Neural progenitor cell (in vitro differentiated cells): Measurements from ENCODE around the gene MXRA8. TPM values are rescaled to one million over a fixed set of nuclear protein-coding genes. Genes with fewer than 3 reads are reported as not detected.

ENCODE experiments used
- DNase-seq: peaks from one replicate; pipeline ENCODE4 v3.0.0-alpha.2; 2016; ENCODE audit warnings: low spot score
- H2AFZ ChIP-seq: fragments of 200-600 bp; sonication (generic); replicated peaks from 2 replicates; pipeline ENCODE4 v1.6.1; 2016; ENCODE audit warnings: antibody characterized with exemption
- H3F3A ChIP-seq: fragments of 200-600 bp; sonication (generic); 2 replicates; pipeline ENCODE4 v1.6.1; 2016; ENCODE audit warnings: antibody characterized with exemption, low read depth
- H3K27ac ChIP-seq: fragments of 200-600 bp; sonication (generic); 2 replicates; pipeline ENCODE4 v1.5.1; 2016; ENCODE audit warnings: mild to moderate bottlenecking
- H3K27me3 ChIP-seq: fragments of 200-600 bp; sonication (generic); 2 replicates; pipeline ENCODE4 v1.6.1; 2016; ENCODE audit warnings: mild to moderate bottlenecking, moderate library complexity
- H3K36me3 ChIP-seq: fragments of 200-600 bp; sonication (generic); 2 replicates; pipeline ENCODE4 v1.5.1; 2016
- H3K4me1 ChIP-seq: fragments of 200-600 bp; sonication (generic); 2 replicates; pipeline ENCODE4 v1.6.1; 2016; ENCODE audit warnings: mixed run types
- H3K4me2 ChIP-seq: fragments of 200-600 bp; sonication (generic); 2 replicates; pipeline ENCODE4 v1.6.1; 2016
- H3K4me3 ChIP-seq: fragments of 200-600 bp; sonication (generic); 2 replicates; pipeline ENCODE4 v1.5.1; 2016
- H3K79me2 ChIP-seq: fragments of 200-600 bp; sonication (generic); 2 replicates; pipeline ENCODE4 v1.6.1; 2016; ENCODE audit warnings: low read depth
- H3K9ac ChIP-seq: fragments of 200-600 bp; sonication (generic); 2 replicates; pipeline ENCODE4 v1.6.1; 2016
- H3K9me3 ChIP-seq: fragments of 200-600 bp; sonication (generic); 2 replicates; pipeline ENCODE4 v1.5.1; 2016; ENCODE audit warnings: low read depth
- H4K20me1 ChIP-seq: fragments of 200-600 bp; sonication (generic); 2 replicates; pipeline ENCODE4 v1.6.1; 2016; ENCODE audit warnings: low read depth
- H3K27ac Mint-ChIP-seq: 3 replicates; pipeline ENCODE4 v1.8.0; 2021; ENCODE audit warnings: mixed read lengths
- H3K27me3 Mint-ChIP-seq: 2 replicates; pipeline ENCODE4 v1.8.0; 2022; ENCODE audit warnings: low read depth, mild to moderate bottlenecking, inconsistent platforms, moderate library complexity, mixed read lengths; ENCODE audit not compliant: insufficient read depth
- H3K36me3 Mint-ChIP-seq: 3 replicates; pipeline ENCODE4 v1.8.0; 2021; ENCODE audit warnings: mixed read lengths
- H3K4me1 Mint-ChIP-seq: 3 replicates; pipeline ENCODE4 v1.8.0; 2021; ENCODE audit warnings: mixed read lengths
- H3K4me3 Mint-ChIP-seq: 3 replicates; pipeline ENCODE4 v1.8.0; 2021; ENCODE audit warnings: mild to moderate bottlenecking, moderate library complexity, mixed read lengths
- H3K9me3 Mint-ChIP-seq: 3 replicates; pipeline ENCODE4 v1.8.0; 2020; ENCODE audit warnings: mixed read lengths
- CTCF ChIP-seq: fragments of 200-600 bp; sonication (generic); IDR thresholded peaks from 2 replicates; pipeline ENCODE4 v1.5.1; 2017; ENCODE audit warnings: antibody characterized with exemption, mild to moderate bottlenecking
- EZH2 ChIP-seq: fragments of 200-600 bp; sonication (generic); IDR thresholded peaks from 2 replicates; pipeline ENCODE4 v1.6.1; 2017; ENCODE audit warnings: antibody characterized with exemption, mild to moderate bottlenecking, moderate library complexity
- EZH2phosphoT487 ChIP-seq: fragments of 200-600 bp; sonication (generic); IDR thresholded peaks from 2 replicates; pipeline ENCODE4 v1.6.1; 2017; ENCODE audit warnings: antibody characterized with exemption
- total RNA-seq: library from RNA; depleted of rRNA; stranded (reverse); fragments of >200 nt; gene quantifications from 2 replicates; pipeline ENCODE4 v1.2.3, GENCODE V29; 2015; ENCODE audit warnings: low replicate concordance

Gene MXRA8
- total RNA-seq, 1 donor from 2014 or later = 6.8 TPM

- Histone ChIP-seq H3F3A (peaks cover 18% of the 10 kb centered on the region), H3K27ac (no peak overlapping the region), H3K36me3 (no peaks in the 10 kb centered on the region), H3K27me3 (no peaks in the 10 kb centered on the region), H3K79me2 (peaks cover 47% of the 10 kb centered on the region), H3K9me3 (no peaks in the 10 kb centered on the region), H3K4me1 (peaks cover 12% of the 10 kb centered on the region), H3K9ac (no peak overlapping the region), H4K20me1 (peaks cover 65% of the 10 kb centered on the region), H3K4me2 (no peak overlapping the region), H2AFZ (no peak overlapping the region), H3K4me3 (no peak overlapping the region)
- no peak for DNase-seq
- TF ChIP-seq CTCF (peak; percentile 42), EZH2 (no peak), EZH2phosphoT487 (no peak)
- Mint-ChIP-seq H3K27me3 (no peaks in the 10 kb centered on the region), H3K4me1 (peaks cover 4% of the 10 kb centered on the region), H3K9me3 (no peaks in the 10 kb centered on the region), H3K4me3 (no peak overlapping the region), H3K27ac (no peak overlapping the region), H3K36me3 (peaks cover 10% of the 10 kb centered on the region)
Observed at GRCh38 chr1:1344655-1345361, 13.5 kb downstream of the MXRA8 start.

- H3K4me1 Mint-ChIP-seq = peaks cover 4% of the 10 kb centered on the region
- Histone ChIP-seq H4K20me1 (peaks cover 65% of the 10 kb centered on the region), H3K9ac (no peak overlapping the region), H3K36me3 (no peaks in the 10 kb centered on the region), H3K4me2 (no peak overlapping the region), H3K27me3 (no peaks in the 10 kb centered on the region), H2AFZ (no peak overlapping the region), H3K4me3 (no peak overlapping the region), H3K79me2 (peaks cover 47% of the 10 kb centered on the region), H3K4me1 (peaks cover 12% of the 10 kb centered on the region), H3F3A (peaks cover 18% of the 10 kb centered on the region), H3K27ac (no peak overlapping the region), H3K9me3 (no peaks in the 10 kb centered on the region)
- H3K36me3 Mint-ChIP-seq = peaks cover 10% of the 10 kb centered on the region
- DNase-seq = no peak
- H3K27me3 Mint-ChIP-seq = no peaks in the 10 kb centered on the region
- H3K27ac Mint-ChIP-seq = no peak overlapping the region
- no peaks in the 10 kb centered on the region for H3K9me3 Mint-ChIP-seq
- no peak overlapping the region for H3K4me3 Mint-ChIP-seq
- TF ChIP-seq CTCF = no peak
- TF ChIP-seq EZH2phosphoT487 = no peak
- no peak for TF ChIP-seq EZH2
Observed at GRCh38 chr1:1343811-1344421, 14.4 kb downstream of the MXRA8 start.

- Histone ChIP-seq H3K36me3 (no peaks in the 10 kb centered on the region), H3K9me3 (no peaks in the 10 kb centered on the region), H3K4me1 (peaks cover 4% of the 10 kb centered on the region), H3K4me3 (no peak overlapping the region), H3K27me3 (no peaks in the 10 kb centered on the region), H3F3A (peaks cover 7% of the 10 kb centered on the region), H3K4me2 (no peak overlapping the region), H3K27ac (no peak overlapping the region), H3K9ac (no peak overlapping the region), H2AFZ (no peak overlapping the region), H4K20me1 (peaks cover 54% of the 10 kb centered on the region), H3K79me2 (peaks cover 34% of the 10 kb centered on the region)
- no peak for DNase-seq
- no peak overlapping the region for H3K27ac Mint-ChIP-seq
- H3K9me3 Mint-ChIP-seq = no peaks in the 10 kb centered on the region
- H3K4me1 Mint-ChIP-seq = peaks cover 4% of the 10 kb centered on the region
- no peak for TF ChIP-seq EZH2phosphoT487
- no peak for TF ChIP-seq EZH2
- TF ChIP-seq CTCF = no peak
- H3K4me3 Mint-ChIP-seq = peak overlapping the region; percentile 52
- peaks cover 10% of the 10 kb centered on the region for H3K36me3 Mint-ChIP-seq
- H3K27me3 Mint-ChIP-seq = peaks cover 2% of the 10 kb centered on the region
Observed at GRCh38 chr1:1342584-1343115, 15.7 kb downstream of the MXRA8 start.
